Left ventricle myocardium superior (tissue), 1 donor: ENCODE data around the gene MACROD2. TPM values are rescaled to one million over a fixed set of nuclear protein-coding genes. Genes with fewer than 3 reads are reported as not detected.

ENCODE experiments used
- ATAC-seq: fragments of 200-7000 bp; cut with Tn5 transposase; one replicate; pipeline ENCODE4 v1.9.1; 2020; ENCODE audit warnings: mild to moderate bottlenecking, moderate library complexity
- DNase-seq: peaks from one replicate; pipeline ENCODE4 v3.0.0-alpha.2; 2020
- intact Hi-C: fragments of 100-400 bp; cut with micrococcal nuclease; formaldehyde crosslinking; loops from one replicate; pipeline ENCODE4 v1.11.0; 2022
- total RNA-seq: library from RNA; stranded (reverse); fragmentation: NEBNext Ultra II Directional; extraction: Animal tissue kit (Norgen Biotek cat#: 25700); gene quantifications from one replicate; pipeline ENCODE4 v1.2.1, GENCODE V29; 2021
- donor health status: DM: no; HTN: yes; CAD: no; lungs with severe emphysema.

The MACROD2 gene
- total RNA-seq, 1 donor from 2014 or later = 3.5 TPM

DNA sequence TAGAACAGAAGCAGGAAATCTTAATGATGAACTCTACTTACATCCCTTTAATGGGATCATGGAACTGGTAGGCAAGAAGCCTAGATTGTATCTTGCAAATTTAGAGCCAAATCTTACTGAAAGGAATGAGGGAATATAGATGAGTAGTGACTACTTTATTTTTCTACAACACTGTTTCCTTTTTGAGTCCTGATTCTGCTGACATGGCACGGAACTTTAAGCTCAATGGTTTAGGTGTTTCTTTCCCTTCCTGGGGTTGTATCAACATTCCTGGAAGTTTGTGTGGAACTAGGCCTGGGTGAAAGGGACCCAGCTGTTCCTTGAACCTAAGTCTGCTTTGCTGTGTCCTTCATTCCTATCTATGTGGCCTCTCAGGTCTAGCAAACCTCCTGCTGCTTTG lies 1047.4 kb downstream of the MACROD2 start:
- no peak for ATAC-seq
- DNase-seq = no peak
- intact Hi-C loops = no loop called here

DNA sequence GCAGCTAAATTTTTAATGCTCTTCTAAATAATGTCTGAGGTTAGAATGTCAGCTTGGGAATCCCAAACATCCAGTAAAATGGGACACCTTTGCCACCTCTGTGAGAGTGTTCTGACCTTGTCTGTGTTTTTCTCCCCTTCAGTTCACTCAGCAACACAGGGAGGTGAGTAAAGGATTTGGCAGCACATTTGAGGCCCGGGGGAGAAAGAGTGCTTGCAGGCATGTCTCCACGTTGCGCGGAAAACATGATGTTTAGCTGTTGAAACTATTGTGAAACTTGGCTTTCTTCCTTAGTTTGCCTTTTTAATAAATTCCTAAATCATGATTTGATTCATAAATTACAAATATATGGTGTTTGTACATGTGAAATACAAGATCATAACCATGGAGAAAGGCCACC lies 1049.9 kb downstream of the MACROD2 start:
- DNase-seq (peak; percentile 34), ATAC-seq (peak; percentile 83)
- intact Hi-C loops = no loop called here

DNA sequence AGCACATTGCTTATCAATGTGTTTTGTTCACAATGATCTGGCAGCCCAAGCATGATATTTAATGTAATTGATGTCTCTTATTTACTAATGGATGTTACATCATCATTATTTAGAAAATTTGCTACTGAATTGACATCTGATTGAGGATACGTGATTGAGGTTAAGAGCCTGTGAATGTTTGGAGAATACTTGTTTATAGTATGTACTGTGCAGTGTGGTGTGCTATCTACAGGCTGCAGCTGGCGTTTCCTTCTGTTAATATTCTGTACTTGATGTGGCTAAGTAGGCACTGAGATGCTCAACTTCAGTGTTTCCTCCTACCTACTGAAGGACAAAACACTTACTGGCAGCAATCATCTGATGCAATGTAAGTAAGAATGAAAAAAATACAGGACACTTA lies 1051.7 kb downstream of the MACROD2 start:
- ATAC-seq (no peak), DNase-seq (no peak)
- intact Hi-C loops = no loop called here

DNA sequence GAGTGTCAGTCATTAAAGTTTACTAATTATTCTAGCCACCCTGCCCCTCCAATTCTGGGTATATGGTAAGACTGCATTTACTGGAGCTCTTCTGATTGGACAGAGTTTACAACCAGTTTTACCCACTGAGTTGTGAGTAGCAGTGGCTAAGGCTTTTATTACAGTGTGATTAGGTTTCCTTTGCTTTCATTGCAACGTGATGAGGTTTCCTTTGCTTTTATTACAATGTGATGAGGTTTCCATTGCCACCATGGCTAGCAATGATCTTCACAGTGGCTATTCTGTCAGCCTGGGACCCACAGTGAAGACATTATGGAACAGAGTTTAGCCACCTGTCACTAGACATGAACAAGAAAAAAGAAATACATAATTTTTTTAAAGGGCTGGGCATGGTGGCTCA lies 1052.3 kb downstream of the MACROD2 start:
- ATAC-seq (no peak), DNase-seq (no peak)
- intact Hi-C loops = no loop called here

DNA sequence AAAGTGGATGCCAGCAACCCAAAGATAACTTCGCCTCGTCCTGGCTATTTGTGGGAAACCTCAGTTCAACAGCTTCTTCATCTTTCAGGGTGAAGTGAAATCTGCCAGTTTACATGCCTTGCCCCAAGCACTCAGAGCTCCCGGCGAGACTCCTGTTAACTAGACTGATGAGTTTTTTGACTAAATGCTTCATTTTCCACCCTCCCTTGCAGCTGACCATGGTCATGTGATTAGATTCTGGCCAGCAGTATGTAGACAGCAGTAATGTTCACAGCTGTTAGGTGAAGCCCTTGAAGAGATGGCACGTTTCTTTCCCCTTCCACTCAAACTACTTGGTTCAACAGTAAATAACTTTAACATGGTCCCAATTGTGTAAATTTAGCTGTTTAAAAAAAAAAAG lies 1060.9 kb downstream of the MACROD2 start:
- no peak for ATAC-seq
- intact Hi-C loops = no loop called here
- DNase-seq = no peak

DNA sequence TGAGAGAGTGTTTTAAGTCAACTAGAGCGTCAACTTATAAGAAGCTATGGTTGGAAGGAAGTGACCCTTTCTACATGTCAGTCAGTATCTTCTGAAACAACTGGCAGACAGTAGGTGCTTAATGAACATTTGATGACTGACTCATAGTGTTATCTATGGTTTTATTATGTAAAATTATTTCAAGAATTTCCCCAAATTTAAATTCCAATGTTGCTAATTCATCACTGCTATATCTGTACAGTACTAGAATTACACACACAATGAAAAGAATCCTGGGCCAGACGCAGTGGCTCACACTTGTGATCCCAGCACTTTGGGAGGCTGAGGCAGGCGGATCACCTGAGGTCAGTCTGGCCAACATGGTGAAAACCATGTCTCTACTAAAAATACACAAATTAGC lies 1063.5 kb downstream of the MACROD2 start:
- no peak for DNase-seq
- no peak for ATAC-seq
- intact Hi-C loops = no loop called here

DNA sequence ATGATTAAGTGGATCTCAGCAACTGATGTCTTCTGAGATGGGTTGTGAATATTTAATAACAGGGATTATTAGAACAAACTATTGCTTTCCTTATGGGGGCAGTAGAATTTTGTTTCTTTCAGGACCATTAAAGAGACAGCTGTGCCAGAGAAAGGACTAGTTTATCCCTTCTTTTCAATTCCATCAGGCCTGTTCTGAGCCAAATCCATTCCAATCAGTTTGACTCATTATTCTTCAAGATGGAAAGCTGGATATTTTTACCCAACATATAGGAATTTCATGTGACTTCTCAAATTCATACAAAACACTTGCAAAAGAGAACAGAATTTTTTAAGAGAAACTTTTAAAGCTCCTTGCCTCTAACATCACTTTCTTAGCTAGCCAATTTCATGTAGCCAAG lies 1064.1 kb downstream of the MACROD2 start:
- no peak for DNase-seq
- intact Hi-C loops = no loop called here
- no peak for ATAC-seq

DNA sequence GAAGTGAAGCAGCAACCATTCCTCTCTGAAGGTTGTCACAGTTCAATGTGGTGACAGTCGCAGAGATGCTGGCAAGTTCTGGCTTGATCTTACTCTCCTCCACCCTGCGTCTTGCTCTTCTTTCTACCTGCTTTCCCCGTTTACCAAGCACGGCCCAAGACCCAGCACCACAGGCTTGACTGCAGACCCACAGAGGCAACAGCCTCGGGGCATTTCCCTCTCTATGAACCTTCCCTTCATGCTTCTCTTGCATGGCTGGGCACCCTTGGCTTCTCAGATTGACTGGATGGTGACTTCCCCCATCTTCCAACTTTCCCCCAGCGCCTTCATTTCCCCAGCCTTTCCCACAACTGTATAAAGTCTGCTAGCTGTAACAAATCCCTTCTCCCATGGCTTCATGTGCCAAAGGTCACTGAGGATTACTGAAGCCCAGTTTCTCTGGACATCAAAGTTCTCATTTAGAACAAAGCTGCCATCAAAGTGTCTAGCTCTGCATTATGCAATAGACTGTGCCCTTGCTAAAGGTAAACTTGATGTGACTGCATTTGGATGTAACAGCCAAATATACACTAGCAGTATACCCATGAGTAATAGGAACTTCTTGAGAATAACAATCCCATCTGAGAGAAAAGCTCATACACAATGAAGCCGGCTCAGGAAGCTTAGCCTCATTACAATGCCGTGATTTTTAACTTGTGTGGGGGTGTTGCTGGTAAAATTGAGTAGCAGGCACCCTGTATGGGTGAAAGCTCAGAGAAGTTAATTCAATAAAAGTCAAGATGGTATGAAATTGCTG lies 1065.1 kb downstream of the MACROD2 start:
- DNase-seq = no peak
- intact Hi-C loops = no loop called here
- ATAC-seq = no peak

DNA sequence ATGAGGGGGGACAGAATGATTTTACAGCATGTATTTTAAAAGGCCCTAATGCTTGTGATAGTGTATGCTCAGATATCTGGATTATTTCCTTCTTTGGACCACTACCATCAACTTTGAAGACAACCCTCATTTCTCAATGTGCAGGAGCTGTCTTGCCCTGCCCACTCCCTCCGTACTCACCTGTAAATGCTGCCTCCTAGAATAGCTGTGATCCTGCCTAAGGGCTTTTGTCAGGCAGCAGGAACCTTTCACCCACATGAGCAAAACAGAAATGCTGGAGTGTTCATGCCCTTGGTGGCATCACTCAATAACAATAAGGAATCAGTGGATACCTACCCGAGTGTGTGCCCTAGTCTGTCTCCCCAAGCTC lies 1065.7 kb downstream of the MACROD2 start:
- ATAC-seq = no peak
- DNase-seq = no peak
- intact Hi-C loops = no loop called here

DNA sequence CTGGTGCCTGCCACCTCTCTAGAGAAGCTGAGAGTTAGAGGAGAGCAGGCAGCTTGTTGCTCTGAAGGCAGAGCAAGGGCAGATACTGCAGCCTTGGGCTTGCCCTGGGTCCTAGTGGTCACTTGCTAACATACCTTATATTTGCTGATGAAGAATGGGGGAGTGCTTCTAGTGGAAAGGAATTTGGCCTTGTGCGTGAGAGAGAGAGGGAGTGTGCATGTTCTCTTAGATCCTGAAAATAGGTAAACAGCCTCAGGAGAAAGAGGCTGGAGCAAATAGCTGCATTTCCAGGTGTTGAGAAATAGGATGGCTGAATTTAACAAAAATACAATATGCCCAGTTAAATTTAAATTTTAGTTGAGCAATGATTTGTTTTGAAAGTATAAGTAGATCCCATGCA lies 1066.6 kb downstream of the MACROD2 start:
- DNase-seq (no peak), ATAC-seq (no peak)
- intact Hi-C loops = no loop called here

DNA sequence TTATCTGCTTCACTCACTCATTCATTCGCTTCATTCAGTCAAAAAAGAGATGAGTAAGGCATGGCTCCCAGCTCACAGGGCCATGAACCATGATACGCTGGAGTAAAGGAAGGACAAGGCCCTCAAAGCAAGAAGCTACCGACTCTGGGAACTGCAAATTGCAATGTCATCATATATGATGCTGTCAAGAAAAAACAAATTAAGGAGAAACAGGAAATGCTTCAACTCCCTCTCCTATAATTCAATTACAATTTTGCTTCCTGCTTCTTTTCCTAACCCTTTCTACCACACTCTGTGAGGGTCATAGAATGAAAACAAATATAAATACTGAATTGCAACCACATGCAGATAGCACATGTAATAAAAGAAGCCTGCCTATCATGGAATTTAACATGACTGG lies 1067.8 kb downstream of the MACROD2 start:
- DNase-seq (no peak), ATAC-seq (no peak)
- intact Hi-C loops = no loop called here

DNA sequence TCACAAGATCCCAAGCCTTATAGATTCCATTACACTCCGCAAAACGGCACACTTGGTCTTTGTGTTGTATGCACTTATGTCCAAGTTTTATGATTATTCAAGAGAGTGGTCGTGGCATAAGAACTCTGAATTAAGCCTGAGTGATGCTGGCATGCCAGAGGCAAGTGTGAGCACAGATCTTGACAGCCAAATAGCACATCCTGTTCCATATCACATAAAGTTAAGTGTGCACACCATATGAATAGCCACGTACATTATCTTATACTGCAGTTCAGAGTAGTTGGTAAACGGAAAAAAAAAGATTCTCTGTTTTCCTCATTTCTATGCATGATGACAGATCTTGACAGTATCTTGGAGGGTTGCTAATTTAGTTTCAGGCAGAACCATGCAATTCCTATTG lies 1069.4 kb downstream of the MACROD2 start:
- intact Hi-C loops = no loop called here
- no peak for ATAC-seq
- DNase-seq = no peak

DNA sequence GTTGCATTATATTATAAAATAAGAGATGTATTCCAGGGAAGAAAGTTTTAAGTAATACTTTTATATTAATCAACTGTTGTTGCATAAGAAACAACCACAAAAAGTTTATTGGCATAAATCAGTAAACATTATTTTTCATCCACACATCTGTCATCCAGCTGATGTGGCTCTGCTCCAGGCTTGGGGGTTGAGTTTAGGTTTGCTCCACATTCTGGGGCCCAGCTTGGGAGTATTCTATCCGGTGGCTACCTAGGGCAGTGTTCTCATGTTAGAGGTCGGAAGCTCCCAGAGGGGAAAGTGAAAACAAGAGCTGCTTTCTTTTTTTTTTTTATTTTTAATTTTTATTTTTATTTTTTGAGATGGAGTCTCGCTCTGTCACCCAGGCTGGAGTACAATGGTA lies 1070.5 kb downstream of the MACROD2 start:
- ATAC-seq (no peak), DNase-seq (no peak)
- intact Hi-C loops = no loop called here

DNA sequence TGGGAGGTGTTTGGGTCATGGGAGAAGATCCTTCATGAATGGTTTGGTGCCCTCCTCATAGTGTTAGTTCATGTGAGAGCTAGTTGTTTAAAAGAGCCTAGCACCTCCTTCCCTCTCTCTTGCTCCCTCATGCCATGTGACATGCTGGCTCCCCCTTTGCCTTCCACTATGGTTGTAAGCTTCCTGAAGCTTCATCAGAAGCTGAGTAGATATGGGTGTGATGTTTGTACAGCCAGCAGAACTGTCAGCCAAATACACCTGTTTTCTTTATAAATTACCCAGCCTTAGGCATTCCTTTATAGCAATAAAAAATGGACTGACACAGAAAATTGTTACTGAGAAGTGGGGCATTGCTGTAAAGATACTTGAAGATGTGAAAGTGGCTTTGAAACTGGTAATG lies 1073.2 kb downstream of the MACROD2 start:
- intact Hi-C loops = no loop called here
- ATAC-seq = no peak
- DNase-seq = no peak

DNA sequence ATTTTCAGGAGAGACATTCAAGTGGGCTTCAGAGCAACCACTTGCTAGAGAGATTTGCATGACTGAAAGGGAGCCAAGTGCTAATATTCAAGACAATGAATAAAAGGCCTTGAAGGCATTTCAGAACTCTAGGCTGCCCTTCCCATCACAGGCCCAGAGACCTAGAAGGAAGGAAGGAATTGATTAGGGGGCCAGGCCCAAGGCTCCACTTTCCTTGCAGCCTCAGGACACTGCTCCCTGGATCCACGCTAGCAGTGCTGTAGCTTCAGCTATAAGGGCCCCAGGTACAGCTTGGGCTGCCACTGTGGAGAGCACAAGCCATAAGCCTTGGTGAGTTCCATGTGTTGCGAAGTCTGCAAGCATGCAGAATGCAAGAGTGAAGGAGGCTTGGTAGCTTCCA lies 1074.0 kb downstream of the MACROD2 start:
- DNase-seq (no peak), ATAC-seq (no peak)
- intact Hi-C loops = no loop called here

DNA sequence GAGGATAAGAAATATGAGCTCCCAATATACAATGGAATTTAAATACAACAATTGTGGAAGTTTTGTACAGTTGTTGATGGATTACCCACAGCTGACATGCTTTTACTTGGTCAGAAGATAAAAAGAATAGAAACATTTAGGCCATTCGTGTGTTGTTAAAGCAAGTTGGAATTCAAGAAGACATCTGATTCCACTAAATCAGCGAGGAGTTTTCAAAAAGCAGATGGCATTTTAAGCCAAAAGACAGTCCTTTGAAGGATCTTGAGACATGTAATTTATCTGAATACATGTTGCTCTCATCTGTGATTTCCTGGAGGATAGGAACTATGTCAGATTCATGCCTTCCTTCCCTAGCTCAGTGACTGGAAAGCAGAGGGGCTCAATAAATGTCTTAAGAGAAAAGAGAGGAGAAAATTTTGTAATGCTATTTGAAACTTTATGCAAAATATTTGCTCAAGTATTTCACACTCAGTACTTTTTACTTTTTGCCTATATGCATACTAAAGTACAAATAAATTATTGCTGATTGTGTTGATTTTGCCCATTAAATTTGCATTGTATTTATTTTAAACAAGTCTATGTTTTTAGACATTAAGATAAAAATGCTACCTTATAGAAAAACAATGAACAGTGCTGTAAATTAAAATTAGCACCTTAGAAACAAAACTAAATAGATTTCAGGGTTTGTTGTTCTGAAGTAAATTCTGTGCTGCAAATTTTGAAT lies 1075.9 kb downstream of the MACROD2 start:
- ATAC-seq (no peak), DNase-seq (no peak)
- intact Hi-C loops = no loop called here

DNA sequence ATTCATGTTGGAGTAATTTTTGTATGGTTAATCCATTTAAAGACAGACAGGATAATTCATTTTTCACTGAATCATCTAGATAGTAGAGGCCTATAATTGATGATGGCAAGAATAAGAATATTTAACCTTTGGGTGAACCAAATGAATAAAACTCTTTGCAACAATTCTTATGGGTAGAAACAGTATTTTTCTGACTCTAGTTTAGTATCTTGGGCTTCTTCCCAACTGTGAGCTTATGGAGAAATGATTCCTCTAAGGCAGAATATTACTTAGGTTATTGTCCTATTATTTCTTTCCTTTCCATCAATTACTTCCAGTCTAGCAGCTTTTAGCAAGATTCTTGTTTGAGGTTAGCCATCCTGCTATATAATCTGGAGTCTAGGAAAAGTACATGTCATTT lies 1077.0 kb downstream of the MACROD2 start:
- no peak for DNase-seq
- intact Hi-C loops = no loop called here

DNA sequence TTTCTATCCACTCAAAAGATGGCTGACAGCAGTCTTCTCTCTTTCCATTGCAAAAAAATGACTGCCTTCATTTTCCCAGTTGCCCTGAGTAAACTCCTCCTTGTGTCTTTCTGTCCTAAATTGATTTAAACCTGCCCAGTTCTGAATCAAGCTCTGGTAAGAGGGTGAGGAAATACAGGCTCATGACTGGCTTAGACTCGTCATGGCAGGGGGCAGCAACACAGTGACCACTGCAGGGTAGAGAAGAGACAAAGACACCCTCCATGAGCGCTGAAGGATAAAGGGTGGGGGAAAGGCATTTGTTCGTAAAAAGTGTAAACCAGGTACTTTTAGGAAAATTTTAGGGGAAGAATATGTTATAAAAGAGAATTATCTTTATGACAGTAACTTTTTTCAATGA lies 1080.3 kb downstream of the MACROD2 start:
- no peak for ATAC-seq
- intact Hi-C loops = no loop called here
- DNase-seq = no peak

More for the DNA sequence above, 1077.0 kb downstream of the MACROD2 start:
- ATAC-seq = no peak

DNA sequence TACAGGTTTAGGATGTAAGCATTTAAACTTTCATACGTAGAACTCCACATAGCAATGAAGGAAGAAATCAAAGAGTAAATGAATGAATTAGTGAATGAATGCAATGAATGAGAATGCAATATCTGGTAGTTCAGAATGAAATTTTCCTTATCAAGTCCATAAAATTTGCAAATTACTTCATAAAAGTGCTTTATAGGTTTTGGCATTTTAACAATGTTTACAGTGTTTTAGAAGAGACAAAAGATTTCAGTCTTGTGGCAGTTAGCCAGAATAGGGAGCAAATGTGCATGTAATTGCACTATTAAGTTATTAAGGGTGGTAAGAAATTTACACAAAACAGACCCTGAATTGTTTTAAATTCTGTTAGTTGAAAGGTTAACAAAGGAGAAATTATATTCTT lies 1081.5 kb downstream of the MACROD2 start:
- ATAC-seq (no peak), DNase-seq (no peak)
- intact Hi-C loops = no loop called here

DNA sequence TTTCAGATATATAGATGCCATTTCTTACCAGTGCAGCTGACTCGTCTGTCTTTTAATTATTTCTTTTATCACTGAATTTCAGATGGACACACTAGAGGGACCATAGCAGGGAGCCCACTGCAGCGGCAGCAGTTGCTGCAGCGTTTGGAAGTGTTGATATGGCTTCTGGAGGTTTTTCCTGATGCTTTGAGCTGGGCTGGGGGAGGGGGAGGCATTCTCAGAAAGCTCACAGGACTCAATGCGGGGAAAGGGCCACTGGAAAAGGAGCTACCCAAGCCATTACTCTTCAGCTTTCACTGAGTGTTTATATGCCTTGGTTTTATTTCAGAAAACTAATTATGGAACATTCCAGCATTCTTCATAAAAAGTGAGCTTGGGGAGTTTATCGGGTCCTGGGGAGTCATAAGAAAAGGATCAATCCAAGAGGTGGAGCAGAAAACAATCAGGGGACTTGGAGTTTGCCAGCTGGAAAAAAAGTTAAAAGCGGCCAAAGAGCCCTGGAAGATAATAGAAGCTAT lies 1082.5 kb downstream of the MACROD2 start:
- DNase-seq = no peak
- ATAC-seq = no peak
- intact Hi-C loops = no loop called here
